ENCODE results near the gene YWHAG.
"Not testable (repeated sequence)": the region's sequence is repeated elsewhere in the genome, so short reads cannot be mapped to it uniquely, and the experiment has no call there.

YWHAG gene

DNA sequence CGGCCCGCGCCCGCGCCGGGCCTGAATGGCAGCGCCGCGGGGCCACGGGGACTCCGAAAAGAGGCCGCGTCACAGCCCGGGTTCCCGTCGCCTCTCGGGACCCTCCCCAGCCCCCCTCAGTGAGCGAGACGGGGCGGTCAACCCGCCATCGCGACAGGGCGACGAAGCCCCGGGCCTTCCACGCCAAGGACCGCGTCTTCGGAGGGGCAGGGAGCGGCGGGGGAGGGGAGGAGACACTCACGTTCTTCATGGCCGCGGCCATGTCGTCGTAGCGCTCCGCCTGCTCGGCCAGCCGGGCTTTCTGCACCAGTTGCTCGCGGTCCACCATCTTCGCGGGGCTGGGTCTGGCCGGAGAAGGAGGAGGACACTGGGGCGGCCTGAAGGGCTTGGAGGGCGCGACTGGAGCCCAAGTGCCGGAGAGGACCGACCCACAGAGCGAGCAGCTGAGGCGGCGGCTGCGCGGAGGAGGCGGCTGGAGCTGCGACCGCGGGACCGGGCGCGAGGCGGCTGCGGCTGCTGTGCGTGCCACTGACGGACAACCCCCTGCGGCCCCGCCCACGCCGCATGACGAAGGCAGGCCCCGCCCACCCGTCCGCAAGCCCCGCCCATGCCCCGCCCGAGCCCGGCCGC is at the start of gene YWHAG:
Gene YWHAG (minus strand): TSS at position 511 of the 630 bp plus-strand sequence. CDS start 183 bp downstream, at position 328.
- Mint-ChIP-seq H3K9me3 (no peaks in the 10 kb centered on the region), H3K27me3 (no peaks in the 10 kb centered on the region), H3K36me3 (peaks cover 26% of the 10 kb centered on the region), H3K27ac (peak within 1 kb of the TSS; percentile 98), H3K4me3 (peak within 1 kb of the TSS; percentile 100), H3K4me1 (peaks cover 38% of the 10 kb centered on the region)

DNA sequence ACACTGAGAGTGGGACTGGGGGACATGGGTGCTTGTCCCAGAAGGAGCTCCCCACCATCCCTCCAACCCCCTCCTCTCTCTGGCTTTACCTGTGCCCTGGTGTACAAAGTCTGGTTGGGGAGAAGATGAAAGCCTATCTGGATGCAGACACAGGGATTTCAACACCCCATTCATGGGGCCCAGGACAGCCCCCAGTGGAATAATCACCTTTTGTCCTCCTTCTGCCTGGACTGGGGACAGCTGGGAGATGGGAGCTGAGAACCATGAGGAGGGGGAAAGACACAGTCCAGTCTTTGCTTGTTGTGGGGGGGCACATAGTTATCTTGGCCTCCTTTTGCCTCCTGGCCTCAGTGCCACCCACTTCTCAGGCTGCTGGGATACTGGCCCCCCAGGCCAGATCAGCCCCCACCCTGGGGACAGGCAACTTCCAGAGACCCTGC is 49.4 kb upstream of the YWHAG start:
- Mint-ChIP-seq H3K36me3 (no peaks in the 10 kb centered on the region), H3K9me3 (no peaks in the 10 kb centered on the region), H3K4me3 (no peak overlapping the region), H3K4me1 (peaks cover 5% of the 10 kb centered on the region), H3K27ac (no peak overlapping the region), H3K27me3 (no peaks in the 10 kb centered on the region)

DNA sequence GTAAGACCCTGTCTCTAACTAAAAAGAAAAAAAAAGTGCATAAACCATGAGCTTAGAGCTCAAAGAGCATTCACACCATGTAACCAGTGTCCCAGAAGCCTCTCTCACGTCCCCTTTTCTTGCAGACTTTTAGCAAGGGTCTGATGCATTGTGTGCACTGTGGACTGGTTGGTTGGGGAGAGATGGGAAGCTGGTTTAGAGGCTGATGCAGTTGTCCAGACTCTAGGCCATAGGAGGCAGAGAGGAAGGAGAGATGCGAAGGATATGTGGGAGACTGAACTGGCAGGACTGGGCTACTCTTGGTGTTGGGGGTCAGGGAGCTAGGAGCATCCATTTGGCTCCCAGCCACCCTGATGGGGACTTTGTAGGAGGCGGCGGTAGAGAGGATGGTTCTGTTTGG is 48.9 kb upstream of the YWHAG start:
- no peaks in the 10 kb centered on the region for H3K36me3 Mint-ChIP-seq
- H3K4me1 Mint-ChIP-seq = peaks cover 5% of the 10 kb centered on the region
- no peaks in the 10 kb centered on the region for H3K27me3 Mint-ChIP-seq
- no peak overlapping the region for H3K4me3 Mint-ChIP-seq
- H3K9me3 Mint-ChIP-seq = no peaks in the 10 kb centered on the region
- H3K27ac Mint-ChIP-seq = no peak overlapping the region

DNA sequence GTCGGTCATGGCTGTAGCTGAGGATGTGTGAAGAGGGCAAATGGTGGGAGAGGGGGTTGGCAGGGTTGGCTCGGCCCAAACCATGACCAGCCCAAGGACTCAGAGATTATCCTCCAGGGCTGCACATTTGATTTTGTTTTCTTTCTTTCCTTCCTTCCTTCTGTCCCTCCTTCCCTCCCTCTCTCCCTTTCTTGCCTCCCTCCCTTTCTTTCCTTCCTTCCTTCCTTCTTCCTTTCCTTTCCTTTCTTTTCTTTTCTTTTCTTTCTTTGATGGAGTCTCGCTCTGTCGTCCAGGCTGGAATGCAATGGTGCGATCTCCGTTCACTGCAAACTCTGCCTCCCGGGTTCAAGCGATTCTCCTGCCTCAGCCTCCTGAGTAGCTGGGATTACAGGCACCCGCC is 46.9 kb upstream of the YWHAG start:
- Mint-ChIP-seq H3K9me3 (no peaks in the 10 kb centered on the region), H3K36me3 (peaks cover 2% of the 10 kb centered on the region), H3K27me3 (no peaks in the 10 kb centered on the region), H3K4me1 (peaks cover 5% of the 10 kb centered on the region), H3K4me3 (no peak overlapping the region), H3K27ac (no peak overlapping the region)

DNA sequence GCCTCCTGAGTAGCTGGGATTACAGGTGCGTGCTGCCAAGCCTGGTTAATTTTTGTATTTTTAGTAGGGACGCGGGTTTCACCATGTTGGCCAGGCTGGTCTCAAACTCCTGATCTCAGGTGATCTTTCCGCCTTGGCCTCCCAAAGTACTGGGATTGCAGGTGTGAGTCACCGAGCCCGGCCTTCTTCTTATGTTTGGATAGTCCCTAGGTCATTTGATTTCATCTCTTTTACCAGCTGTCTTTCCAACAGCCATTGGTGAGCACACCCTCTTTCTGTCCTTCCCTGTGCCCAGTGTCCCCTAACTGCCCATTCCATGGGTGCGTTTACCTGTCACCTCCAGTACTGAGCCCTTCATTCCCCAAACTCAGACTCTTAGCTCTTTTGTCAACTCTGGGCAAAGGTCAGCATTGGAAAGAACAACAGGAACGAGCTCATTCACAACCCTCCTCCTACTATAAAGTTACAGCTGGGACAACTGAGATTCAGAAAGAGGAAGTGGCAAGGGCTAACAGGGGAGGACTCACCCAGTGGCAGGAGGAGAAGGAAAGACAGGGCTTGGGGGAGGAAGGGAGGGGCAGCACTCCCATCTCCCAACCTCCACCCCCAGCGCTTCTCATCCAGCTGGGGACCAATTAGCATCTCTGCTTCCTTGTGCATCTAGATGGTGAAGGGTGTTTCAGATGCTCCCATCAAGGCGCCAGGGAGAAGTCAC is 45.1 kb upstream of the YWHAG start:
- H3K27ac Mint-ChIP-seq = peak overlapping the region; percentile 30
- H3K9me3 Mint-ChIP-seq = no peaks in the 10 kb centered on the region
- peaks cover 5% of the 10 kb centered on the region for H3K4me1 Mint-ChIP-seq
- H3K4me3 Mint-ChIP-seq = no peak overlapping the region
- H3K36me3 Mint-ChIP-seq = peaks cover 2% of the 10 kb centered on the region
- no peaks in the 10 kb centered on the region for H3K27me3 Mint-ChIP-seq

DNA sequence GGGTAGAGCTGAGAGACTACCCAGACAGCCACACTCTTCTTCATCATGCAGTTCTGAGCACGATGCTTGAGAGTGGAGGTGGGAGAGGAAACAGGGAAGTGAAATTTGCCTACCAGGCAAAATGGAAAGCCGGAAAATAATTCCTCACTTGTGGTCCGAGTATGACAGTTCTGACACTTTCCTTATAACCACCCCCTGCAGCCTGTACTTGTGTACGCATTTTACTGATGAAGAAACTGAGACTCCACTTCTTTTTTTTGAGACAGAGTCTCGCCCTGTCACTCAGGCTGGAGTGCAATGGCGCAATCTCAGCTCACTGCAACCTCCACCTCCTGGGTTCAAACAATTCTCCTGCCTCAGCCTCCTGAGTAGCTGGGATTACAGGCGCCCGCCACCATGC is 44.3 kb upstream of the YWHAG start:
- H3K36me3 Mint-ChIP-seq, H3K27ac Mint-ChIP-seq, H3K4me3 Mint-ChIP-seq, H3K9me3 Mint-ChIP-seq, H3K27me3 Mint-ChIP-seq: not testable (repeated sequence)
- H3K4me1 Mint-ChIP-seq = peaks cover 11% of the 10 kb centered on the region

DNA sequence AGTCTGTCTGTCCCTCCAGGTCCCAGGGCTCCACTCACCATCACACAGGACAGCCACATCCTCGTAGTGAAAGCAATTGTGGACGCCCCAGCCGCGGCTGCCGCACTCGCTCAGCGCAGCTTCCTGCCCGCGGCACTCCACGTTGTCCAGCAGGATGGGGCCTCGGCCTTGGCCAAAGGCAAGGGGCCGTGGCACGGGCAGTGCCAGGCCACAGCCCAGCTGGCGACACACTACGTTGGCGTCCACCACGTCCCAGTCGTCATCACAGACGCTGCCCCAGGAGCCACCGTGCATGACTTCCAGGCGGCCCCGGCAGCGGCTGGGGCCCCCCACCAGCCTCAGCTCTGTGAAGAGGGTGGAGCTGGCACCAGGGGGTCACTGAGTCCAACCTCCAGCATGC is 41.5 kb upstream of the YWHAG start:
- Mint-ChIP-seq H3K27ac (no peak overlapping the region), H3K36me3 (peaks cover 2% of the 10 kb centered on the region), H3K27me3 (no peaks in the 10 kb centered on the region), H3K4me1 (peaks cover 23% of the 10 kb centered on the region), H3K9me3 (no peaks in the 10 kb centered on the region), H3K4me3 (no peak overlapping the region)

DNA sequence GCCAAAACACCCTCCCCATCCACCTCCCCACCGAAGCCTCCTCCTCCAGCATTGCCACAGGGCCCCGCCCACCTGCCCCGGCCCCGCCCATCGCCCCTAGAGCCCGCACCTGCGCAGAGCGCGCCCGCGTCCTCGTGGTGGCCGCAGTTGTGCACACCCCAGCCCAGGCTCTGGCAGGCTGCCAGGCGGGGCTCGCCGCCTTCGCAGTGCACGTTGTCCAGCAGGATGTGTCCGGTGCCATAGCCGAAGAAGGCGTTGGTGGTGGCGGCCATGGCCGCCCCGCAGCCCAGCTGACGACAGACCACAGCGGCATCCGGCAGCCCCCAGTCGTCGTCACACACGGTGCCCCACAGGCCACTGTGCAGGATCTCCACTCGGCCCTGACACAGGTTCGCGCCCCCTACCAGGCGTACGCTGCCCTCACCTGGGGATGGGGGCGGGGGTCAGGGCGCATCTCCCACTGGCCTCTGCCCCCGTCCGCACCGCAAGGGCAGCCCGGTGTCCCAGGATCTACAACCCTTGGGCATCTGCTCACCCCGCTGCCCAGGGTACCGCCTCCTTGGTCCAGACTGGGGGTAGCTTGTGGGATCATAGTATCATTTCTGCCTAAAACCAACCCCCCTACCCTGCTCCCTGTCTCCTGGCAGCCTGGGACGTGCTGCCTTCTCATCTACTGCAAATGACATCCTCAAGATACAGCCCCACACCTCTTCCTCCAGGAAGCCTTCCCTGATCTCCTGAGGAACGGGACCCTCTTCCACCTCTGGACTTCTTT is 38.8 kb upstream of the YWHAG start:
- Mint-ChIP-seq H3K27ac (peak overlapping the region; percentile 56), H3K36me3 (peaks cover 2% of the 10 kb centered on the region), H3K4me3 (peak overlapping the region; percentile 92), H3K4me1 (peaks cover 26% of the 10 kb centered on the region), H3K9me3 (no peaks in the 10 kb centered on the region), H3K27me3 (no peaks in the 10 kb centered on the region)

DNA sequence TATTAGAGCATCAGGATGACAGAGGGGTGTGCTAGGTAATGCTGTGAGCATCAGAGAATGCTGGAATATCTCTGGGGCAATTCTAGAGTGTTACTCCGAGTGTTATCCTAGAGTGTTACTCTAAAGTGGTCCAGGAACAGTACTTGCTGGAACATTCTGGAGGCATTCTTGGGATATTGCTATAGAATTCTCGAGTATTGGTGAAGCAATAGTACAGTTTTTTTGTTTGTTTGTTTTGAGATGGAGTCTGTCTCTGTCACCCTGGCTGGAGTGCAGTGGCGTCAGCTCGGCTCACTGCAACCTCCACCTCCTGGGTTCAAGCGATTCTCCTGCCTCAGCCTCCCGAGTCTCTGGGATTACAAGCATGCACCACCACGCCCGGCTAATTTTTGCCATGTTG is 38.1 kb upstream of the YWHAG start:
- no peaks in the 10 kb centered on the region for H3K9me3 Mint-ChIP-seq
- peaks cover 2% of the 10 kb centered on the region for H3K36me3 Mint-ChIP-seq
- H3K4me3 Mint-ChIP-seq = peak overlapping the region; percentile 70
- H3K4me1 Mint-ChIP-seq = peaks cover 29% of the 10 kb centered on the region
- H3K27me3 Mint-ChIP-seq = no peaks in the 10 kb centered on the region
- no peak overlapping the region for H3K27ac Mint-ChIP-seq

DNA sequence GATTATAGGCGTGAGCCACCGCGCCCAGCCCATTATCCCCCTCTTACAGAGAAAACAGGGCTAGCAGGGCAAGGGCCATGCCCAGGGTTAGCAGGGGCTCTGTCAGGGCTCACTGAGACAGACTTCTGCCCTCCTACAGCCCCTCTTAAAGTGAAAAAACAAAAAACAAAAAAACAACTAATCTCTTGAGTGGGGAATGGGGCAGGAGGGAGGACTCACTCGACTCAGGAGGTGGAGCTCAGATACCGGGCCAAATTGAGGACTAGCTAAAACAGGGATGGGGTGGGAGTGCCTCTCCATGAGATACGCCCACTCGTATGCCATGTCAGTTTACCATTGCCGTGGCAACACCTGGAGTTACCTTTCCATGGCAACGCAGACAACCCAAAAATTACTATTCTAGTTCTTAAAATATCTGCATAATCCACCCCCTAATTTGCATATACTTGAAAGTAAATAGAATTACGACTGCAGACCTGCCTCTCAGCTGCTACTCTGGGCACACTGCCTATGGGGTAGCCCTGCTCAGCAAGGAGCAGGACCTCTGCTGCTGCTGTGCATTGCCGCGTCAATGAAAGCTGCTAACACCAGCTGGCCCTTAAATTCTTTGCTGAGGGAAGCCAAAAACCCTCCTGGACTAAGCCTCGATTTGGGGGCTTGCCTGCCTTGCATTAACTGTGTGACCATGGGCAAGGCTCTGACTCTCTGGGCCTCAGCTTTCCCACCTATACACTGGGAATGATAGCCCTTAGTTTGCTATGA is 37.4 kb upstream of the YWHAG start:
- Mint-ChIP-seq H3K27ac (peak overlapping the region; percentile 59), H3K4me1 (peaks cover 29% of the 10 kb centered on the region), H3K4me3 (peak overlapping the region; percentile 30), H3K27me3 (no peaks in the 10 kb centered on the region), H3K36me3 (peaks cover 1% of the 10 kb centered on the region), H3K9me3 (no peaks in the 10 kb centered on the region)

DNA sequence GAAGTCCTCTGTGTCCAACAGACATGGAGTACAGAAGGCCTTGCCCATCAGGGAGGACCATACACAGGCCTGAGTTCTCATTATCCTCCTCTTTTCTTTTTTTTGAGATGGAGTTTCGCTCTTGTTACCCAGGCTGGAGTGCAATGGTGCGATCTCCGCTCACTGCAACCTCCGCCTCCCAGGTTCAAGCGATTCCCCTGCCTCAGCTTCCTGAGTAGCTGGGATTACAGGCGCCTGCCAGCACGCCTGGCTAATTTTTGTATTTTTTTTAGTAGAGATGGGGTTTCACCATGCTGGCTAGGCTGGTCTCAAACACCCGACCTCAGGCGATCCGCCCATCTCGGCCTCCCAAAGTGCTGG is 36.8 kb upstream of the YWHAG start:
- H3K27ac Mint-ChIP-seq, H3K36me3 Mint-ChIP-seq, H3K4me3 Mint-ChIP-seq, H3K27me3 Mint-ChIP-seq, H3K9me3 Mint-ChIP-seq: not testable (repeated sequence)
- peaks cover 29% of the 10 kb centered on the region for H3K4me1 Mint-ChIP-seq

DNA sequence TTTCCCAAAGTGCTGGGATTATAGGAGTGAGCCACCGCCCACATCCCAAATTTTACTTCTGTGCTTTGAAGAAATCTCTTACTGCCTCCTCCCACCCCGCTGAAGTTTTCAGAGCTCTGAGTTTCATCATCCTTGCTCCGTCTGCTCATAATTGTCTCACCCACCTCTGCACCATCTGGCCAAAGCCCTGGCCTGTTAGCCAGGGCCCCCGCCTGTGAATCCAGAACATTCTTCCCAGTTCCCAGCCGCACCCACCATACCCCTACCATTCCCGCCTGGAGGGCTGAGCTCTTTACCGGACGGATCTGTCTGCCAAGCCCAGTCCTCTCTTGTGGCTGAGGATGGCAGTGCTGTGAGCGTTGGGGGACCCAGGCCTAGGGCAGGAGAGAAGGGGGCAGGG is 36.2 kb upstream of the YWHAG start:
- Mint-ChIP-seq H3K4me3 (peak overlapping the region; percentile 23), H3K9me3 (no peaks in the 10 kb centered on the region), H3K4me1 (peaks cover 29% of the 10 kb centered on the region), H3K27ac (peak overlapping the region; percentile 70), H3K36me3 (no peaks in the 10 kb centered on the region), H3K27me3 (no peaks in the 10 kb centered on the region)

DNA sequence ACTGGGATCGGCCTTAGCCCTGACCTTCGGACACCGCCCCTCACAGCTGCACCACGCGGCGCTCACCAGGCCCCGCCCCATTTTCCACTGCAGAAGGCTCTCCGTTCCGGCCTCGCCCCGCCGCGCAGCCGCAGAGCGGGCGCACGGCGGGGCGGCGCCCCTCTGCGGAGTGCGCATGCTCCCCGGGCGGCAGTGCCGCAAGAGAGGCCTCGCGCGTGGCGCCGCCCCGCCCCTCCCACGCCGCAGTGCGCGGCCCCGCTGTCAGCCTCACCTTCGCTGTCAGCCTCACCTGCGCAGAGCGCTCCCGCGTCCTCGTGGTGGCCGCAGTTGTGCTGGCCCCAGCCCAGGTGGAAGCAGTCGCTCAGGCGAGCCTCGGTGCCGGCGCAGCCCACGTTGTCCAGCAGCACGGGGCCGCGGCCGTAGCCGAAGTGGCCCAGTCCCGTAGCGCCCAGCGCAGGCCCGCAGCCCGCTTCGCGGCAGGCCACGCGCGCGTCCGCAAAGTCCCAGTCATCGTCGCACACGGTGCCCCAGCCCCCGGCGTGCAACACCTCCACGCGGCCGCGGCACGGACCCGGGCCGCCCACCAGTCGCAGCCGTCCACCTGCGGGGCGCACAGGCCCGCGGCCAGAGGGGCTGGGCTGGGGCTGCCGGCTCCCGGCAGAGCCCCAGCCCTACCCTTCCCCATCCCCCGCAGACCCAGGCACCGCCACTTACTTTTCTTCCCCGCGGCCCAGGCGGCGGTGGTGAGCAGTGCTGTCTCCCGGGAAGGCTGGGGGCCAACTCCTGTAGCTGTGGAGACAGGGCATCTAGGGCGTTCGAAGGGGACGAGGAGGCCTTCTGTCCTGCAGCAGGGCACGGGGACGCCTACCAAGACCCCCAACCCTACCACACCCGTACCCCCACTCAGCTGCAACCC is 34.6 kb upstream of the YWHAG start:
- Mint-ChIP-seq H3K36me3 (no peaks in the 10 kb centered on the region), H3K9me3 (no peaks in the 10 kb centered on the region), H3K4me1 (peaks cover 25% of the 10 kb centered on the region), H3K27me3 (no peaks in the 10 kb centered on the region), H3K27ac (peak overlapping the region; percentile 94), H3K4me3 (peak overlapping the region; percentile 90)

DNA sequence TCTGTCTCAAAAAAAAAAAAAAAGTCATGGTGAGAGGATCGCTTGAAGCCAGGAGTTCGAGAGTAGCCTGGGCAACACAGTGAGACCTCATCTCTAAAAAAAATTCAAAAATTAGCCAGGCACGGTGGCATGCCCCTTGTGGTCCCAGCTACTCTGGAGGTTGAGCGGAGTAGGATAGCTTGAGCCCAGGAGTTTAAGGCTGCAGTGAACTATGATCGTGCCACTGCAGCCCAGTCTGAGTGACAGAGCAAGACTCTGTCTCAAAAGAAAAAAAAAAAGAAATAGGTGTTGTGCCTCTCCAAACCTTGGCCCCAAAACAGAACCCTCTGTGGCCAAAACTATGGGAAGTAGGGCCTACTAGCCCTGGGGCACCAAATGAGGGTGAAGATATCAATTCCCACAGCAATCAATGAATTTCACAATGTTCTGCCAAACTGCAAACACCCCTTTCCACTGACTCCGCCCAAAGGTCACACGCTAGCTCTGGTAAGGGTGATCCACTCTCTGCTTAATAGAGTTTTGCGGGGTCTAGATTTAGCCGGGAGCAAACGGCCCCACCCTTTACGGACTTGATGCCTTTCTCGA is 33.8 kb upstream of the YWHAG start:
- peak overlapping the region; percentile 94 for H3K27ac Mint-ChIP-seq
- no peaks in the 10 kb centered on the region for H3K36me3 Mint-ChIP-seq
- peaks cover 20% of the 10 kb centered on the region for H3K4me1 Mint-ChIP-seq
- H3K4me3 Mint-ChIP-seq = peak overlapping the region; percentile 90
- H3K27me3 Mint-ChIP-seq = no peaks in the 10 kb centered on the region
- H3K9me3 Mint-ChIP-seq = no peaks in the 10 kb centered on the region
